Progenitor cell of endocrine pancreas (in vitro differentiated cells): Measurements from ENCODE around the gene LRIG1. TPM values are rescaled to one million over a fixed set of nuclear protein-coding genes. Genes with fewer than 3 reads are reported as not detected.
A peak's percentile ranks its signal among the peaks of the same experiment; 100 is the strongest.

Source experiments
- DNase-seq: peaks from one replicate; pipeline ENCODE4 v3.0.0; 2021; ENCODE audit warnings: low spot score; ENCODE audit not compliant: unreplicated experiment
- H3K27ac Mint-ChIP-seq: 2 replicates; pipeline ENCODE4 v1.8.0; 2021; ENCODE audit warnings: mild to moderate bottlenecking, moderate library complexity, mixed read lengths
- H3K27me3 Mint-ChIP-seq: 2 replicates; pipeline ENCODE4 v1.8.0; 2021; ENCODE audit warnings: mixed read lengths
- H3K36me3 Mint-ChIP-seq: 2 replicates; pipeline ENCODE4 v1.8.0; 2022; ENCODE audit warnings: mixed read lengths; ENCODE audit not compliant: insufficient read depth
- H3K4me1 Mint-ChIP-seq: 2 replicates; pipeline ENCODE4 v1.8.0; 2021; ENCODE audit warnings: low read depth, mixed read lengths
- H3K4me3 Mint-ChIP-seq: 2 replicates; pipeline ENCODE4 v1.8.0; 2021; ENCODE audit warnings: low read depth, mild to moderate bottlenecking, moderate library complexity, mixed read lengths
- H3K9me3 Mint-ChIP-seq: 2 replicates; pipeline ENCODE4 v1.8.0; 2021; ENCODE audit warnings: low read depth, mixed read lengths
- CTCF ChIP-seq: fragments of 200-600 bp; sonication (generic); IDR thresholded peaks from one replicate; pipeline ENCODE4 v1.5.0; 2021; ENCODE audit warnings: antibody characterized with exemption, mild to moderate bottlenecking; ENCODE audit not compliant: unreplicated experiment
- total RNA-seq: library from RNA; stranded (reverse); gene quantifications from 2 replicates; pipeline ENCODE4 v1.2.1, GENCODE V29; 2021

Gene LRIG1
- total RNA-seq, 1 donor from 2014 or later = 31.4 TPM

GRCh38 chr3:66481071-66482017 is 19.5 kb downstream of the LRIG1 start:
- H3K36me3 Mint-ChIP-seq = no peaks in the 10 kb centered on the region
- H3K4me3 Mint-ChIP-seq = peak overlapping the region; percentile 17
- no peak for DNase-seq
- peaks cover 6% of the 10 kb centered on the region for H3K9me3 Mint-ChIP-seq
- H3K4me1 Mint-ChIP-seq = peaks cover 57% of the 10 kb centered on the region
- H3K27me3 Mint-ChIP-seq = no peaks in the 10 kb centered on the region
- peak overlapping the region; percentile 83 for H3K27ac Mint-ChIP-seq
- no peak for TF ChIP-seq CTCF

- no peaks in the 10 kb centered on the region for H3K27me3 Mint-ChIP-seq
- no peaks in the 10 kb centered on the region for H3K36me3 Mint-ChIP-seq
- no peak overlapping the region for H3K27ac Mint-ChIP-seq
- H3K9me3 Mint-ChIP-seq = peaks cover 4% of the 10 kb centered on the region
- TF ChIP-seq CTCF = no peak
- H3K4me3 Mint-ChIP-seq = no peak overlapping the region
- peaks cover 54% of the 10 kb centered on the region for H3K4me1 Mint-ChIP-seq
- DNase-seq = no peak
Measured at GRCh38 chr3:66480666-66481065, 20.2 kb downstream of the LRIG1 start.

- no peak for TF ChIP-seq CTCF
- peaks cover 49% of the 10 kb centered on the region for H3K4me1 Mint-ChIP-seq
- H3K9me3 Mint-ChIP-seq = no peaks in the 10 kb centered on the region
- no peak for DNase-seq
- no peaks in the 10 kb centered on the region for H3K36me3 Mint-ChIP-seq
- H3K4me3 Mint-ChIP-seq = no peak overlapping the region
- peak overlapping the region; percentile 17 for H3K27ac Mint-ChIP-seq
- H3K27me3 Mint-ChIP-seq = no peaks in the 10 kb centered on the region
Measured at GRCh38 chr3:66479532-66479947, 21.3 kb downstream of the LRIG1 start.

GRCh38 chr3:66478960-66479359 is 21.9 kb downstream of the LRIG1 start:
- TF ChIP-seq CTCF = no peak
- no peak overlapping the region for H3K4me3 Mint-ChIP-seq

GRCh38 chr3:66477856-66478255 is 23.0 kb downstream of the LRIG1 start:
- Mint-ChIP-seq H3K9me3 (no peaks in the 10 kb centered on the region), H3K27ac (peak overlapping the region; percentile 85), H3K36me3 (no peaks in the 10 kb centered on the region), H3K4me1 (peaks cover 46% of the 10 kb centered on the region), H3K4me3 (no peak overlapping the region), H3K27me3 (no peaks in the 10 kb centered on the region)
- no peak for DNase-seq
- no peak for TF ChIP-seq CTCF

More at GRCh38 chr3:66478960-66479359, 21.9 kb downstream of the LRIG1 start:
- no peak for DNase-seq
- H3K4me1 Mint-ChIP-seq = peaks cover 46% of the 10 kb centered on the region
- H3K27ac Mint-ChIP-seq = peak overlapping the region; percentile 17
- H3K36me3 Mint-ChIP-seq = no peaks in the 10 kb centered on the region
- no peaks in the 10 kb centered on the region for H3K9me3 Mint-ChIP-seq
- H3K27me3 Mint-ChIP-seq = no peaks in the 10 kb centered on the region
